HepG2 (cell line): ENCODE results near the gene GAL3ST2. TPM values are rescaled to one million over a fixed set of nuclear protein-coding genes. Genes with fewer than 3 reads are reported as not detected.
A peak's percentile ranks its signal among the peaks of the same experiment; 100 is the strongest.

Experiments
- HOXA7 ChIP-seq: sonication (generic); formaldehyde crosslinking; IDR thresholded peaks from 2 replicates; pipeline ENCODE4 v1.8.1; 2022; ENCODE audit warnings: mild to moderate bottlenecking, missing genetic modification reagents, moderate library complexity
- MXD4 ChIP-seq: IDR thresholded peaks from 2 replicates; pipeline ENCODE4 v1.6.1; 2016; ENCODE audit warnings: mild to moderate bottlenecking, missing biosample characterization, missing genetic modification reagents
- POGZ ChIP-seq: sonication (generic); formaldehyde crosslinking; IDR thresholded peaks from 2 replicates; pipeline ENCODE4 v1.4.0; 2020; ENCODE audit warnings: mild to moderate bottlenecking, missing genetic modification reagents
- STAG1 ChIP-seq: sonication (generic); formaldehyde crosslinking; IDR thresholded peaks from 2 replicates; pipeline ENCODE4 v1.4.0; 2020; ENCODE audit warnings: missing genetic modification reagents
- ZNF138 ChIP-seq: sonication (generic); formaldehyde crosslinking; IDR thresholded peaks from 2 replicates; pipeline ENCODE4 v1.5.0; 2020; ENCODE audit warnings: mild to moderate bottlenecking, low read depth, missing genetic modification reagents
- ZNF615 ChIP-seq: sonication (generic); formaldehyde crosslinking; IDR thresholded peaks from 2 replicates; pipeline ENCODE4 v1.5.0; 2020; ENCODE audit warnings: mild to moderate bottlenecking, missing genetic modification reagents, borderline replicate concordance
- ZNF737 ChIP-seq: sonication (generic); formaldehyde crosslinking; IDR thresholded peaks from 2 replicates; pipeline ENCODE4 v1.5.0; 2020; ENCODE audit warnings: missing genetic modification reagents, mild to moderate bottlenecking, borderline replicate concordance
- polyA plus RNA-seq, 8 experiments: library from polyadenylated mRNA; depleted of rRNA in 3 of 8; stranded (reverse) in 7 of 8; unstranded in 1 of 8; fragments of >200 nt; fragmentation: Illumina TruSeq in 4 of 8; extraction: Trizol in 4 of 8; gene quantifications; 2 replicates each; pipeline versions ENCODE4 v1.2.1 to v1.2.3, GENCODE V29; 2011 to 2016; ENCODE audit warnings: low read depth in 4 of 8, missing spikeins in 1 of 8, mixed read lengths in 1 of 8; ENCODE audit not compliant: insufficient read depth in 1 of 8
- total RNA-seq, 5 experiments: library from RNA; depleted of rRNA; stranded (reverse); fragments of >200 nt; fragmentation: Illumina TruSeq; extraction: Trizol; gene quantifications; 2 replicates each; pipeline ENCODE4 v1.2.3, GENCODE V29; 2016; ENCODE audit warnings: low read depth in 1 of 5
- TF ChIP-seq, protein P1 (sequence below): sonication (generic); formaldehyde crosslinking; IDR thresholded peaks from 2 replicates; pipeline ENCODE4 v1.5.1; 2020; ENCODE audit warnings: mild to moderate bottlenecking, missing genetic modification reagents, borderline replicate concordance
- TF ChIP-seq, protein P2 (sequence below): sonication (generic); formaldehyde crosslinking; IDR thresholded peaks from 2 replicates; pipeline ENCODE4 v1.8.1; 2023; ENCODE audit warnings: missing genetic modification reagents, mild to moderate bottlenecking, borderline replicate concordance
- TF ChIP-seq, protein P3 (sequence below): sonication (generic); formaldehyde crosslinking; conservative IDR thresholded peaks from 2 replicates; pipeline ENCODE4 v1.4.0; 2020; ENCODE audit warnings: missing genetic modification reagents
- TF ChIP-seq, protein P4 (sequence below): sonication (generic); formaldehyde crosslinking; IDR thresholded peaks from 2 replicates; pipeline ENCODE4 v1.4.0; 2020; ENCODE audit warnings: missing genetic modification reagents
- TF ChIP-seq, protein P5 (sequence below): sonication (generic); formaldehyde crosslinking; IDR thresholded peaks from 2 replicates; pipeline ENCODE4 v1.8.1; 2023; ENCODE audit warnings: mild to moderate bottlenecking, moderate library complexity, missing genetic modification reagents
- TF ChIP-seq, protein P6 (sequence below): sonication (generic); formaldehyde crosslinking; conservative IDR thresholded peaks from 2 replicates; pipeline ENCODE4 v1.8.0; 2022; ENCODE audit warnings: mild to moderate bottlenecking, moderate library complexity, missing genetic modification reagents

The GAL3ST2 gene
- total and polyA plus RNA-seq, 2 of the 13 experiments (the other 11 are each of a cell fraction or from before 2014, with no cell fraction given): 0.17 to 0.20 TPM

DNA sequence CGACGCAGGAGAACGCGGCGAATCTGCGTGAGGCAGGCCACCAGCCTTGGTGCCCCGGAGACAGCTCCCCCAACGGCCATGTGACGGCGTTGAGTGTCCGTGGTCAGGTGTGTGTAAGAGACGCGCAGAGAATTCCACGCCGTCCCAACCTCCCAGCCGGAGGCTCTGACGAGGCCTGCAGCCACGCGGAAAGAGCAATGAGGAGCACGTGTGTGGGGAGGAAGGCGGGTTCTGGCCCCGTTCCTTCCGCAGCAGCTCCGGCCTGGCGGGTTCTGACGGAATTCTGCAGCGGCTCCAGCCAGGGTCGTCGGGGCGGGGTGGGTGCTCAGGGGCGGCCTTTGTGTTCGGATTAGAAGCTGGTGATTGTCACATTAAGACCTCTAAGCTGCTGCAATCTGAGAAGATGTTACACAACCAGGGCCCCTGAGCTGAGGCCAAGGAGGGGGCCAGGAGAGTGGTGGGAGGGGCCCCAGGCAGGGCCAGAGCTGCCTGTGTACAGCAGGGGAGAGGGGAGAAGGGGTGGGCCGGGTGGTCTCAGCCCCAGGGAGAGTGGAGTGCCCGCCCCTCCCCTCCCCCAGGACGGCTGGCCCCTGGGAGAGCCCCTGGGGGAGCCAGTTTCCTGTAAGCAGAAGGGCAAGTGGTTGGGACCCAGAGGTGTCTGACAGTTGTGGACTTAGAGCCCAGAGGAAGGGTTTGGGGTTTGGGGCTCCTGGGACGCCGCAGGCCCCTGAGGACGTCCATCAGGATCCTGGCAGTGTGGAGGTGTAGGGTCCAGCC lies 5.1 kb upstream of the GAL3ST2 start (continued):
- TF ChIP-seq HOXA7 (CRISPR knock-in tag) (no peak), ZNF138 (CRISPR knock-in tag) (no peak; the same call in 1 of the 2 replicates), ZNF615 (no peak), STAG1 (CRISPR knock-in tag) (no peak), POGZ (CRISPR knock-in tag) (no peak), MXD4 (peak; percentile 87), ZNF737 (CRISPR knock-in tag) (peak; percentile 88)
- TF ChIP-seq, protein P1, sequence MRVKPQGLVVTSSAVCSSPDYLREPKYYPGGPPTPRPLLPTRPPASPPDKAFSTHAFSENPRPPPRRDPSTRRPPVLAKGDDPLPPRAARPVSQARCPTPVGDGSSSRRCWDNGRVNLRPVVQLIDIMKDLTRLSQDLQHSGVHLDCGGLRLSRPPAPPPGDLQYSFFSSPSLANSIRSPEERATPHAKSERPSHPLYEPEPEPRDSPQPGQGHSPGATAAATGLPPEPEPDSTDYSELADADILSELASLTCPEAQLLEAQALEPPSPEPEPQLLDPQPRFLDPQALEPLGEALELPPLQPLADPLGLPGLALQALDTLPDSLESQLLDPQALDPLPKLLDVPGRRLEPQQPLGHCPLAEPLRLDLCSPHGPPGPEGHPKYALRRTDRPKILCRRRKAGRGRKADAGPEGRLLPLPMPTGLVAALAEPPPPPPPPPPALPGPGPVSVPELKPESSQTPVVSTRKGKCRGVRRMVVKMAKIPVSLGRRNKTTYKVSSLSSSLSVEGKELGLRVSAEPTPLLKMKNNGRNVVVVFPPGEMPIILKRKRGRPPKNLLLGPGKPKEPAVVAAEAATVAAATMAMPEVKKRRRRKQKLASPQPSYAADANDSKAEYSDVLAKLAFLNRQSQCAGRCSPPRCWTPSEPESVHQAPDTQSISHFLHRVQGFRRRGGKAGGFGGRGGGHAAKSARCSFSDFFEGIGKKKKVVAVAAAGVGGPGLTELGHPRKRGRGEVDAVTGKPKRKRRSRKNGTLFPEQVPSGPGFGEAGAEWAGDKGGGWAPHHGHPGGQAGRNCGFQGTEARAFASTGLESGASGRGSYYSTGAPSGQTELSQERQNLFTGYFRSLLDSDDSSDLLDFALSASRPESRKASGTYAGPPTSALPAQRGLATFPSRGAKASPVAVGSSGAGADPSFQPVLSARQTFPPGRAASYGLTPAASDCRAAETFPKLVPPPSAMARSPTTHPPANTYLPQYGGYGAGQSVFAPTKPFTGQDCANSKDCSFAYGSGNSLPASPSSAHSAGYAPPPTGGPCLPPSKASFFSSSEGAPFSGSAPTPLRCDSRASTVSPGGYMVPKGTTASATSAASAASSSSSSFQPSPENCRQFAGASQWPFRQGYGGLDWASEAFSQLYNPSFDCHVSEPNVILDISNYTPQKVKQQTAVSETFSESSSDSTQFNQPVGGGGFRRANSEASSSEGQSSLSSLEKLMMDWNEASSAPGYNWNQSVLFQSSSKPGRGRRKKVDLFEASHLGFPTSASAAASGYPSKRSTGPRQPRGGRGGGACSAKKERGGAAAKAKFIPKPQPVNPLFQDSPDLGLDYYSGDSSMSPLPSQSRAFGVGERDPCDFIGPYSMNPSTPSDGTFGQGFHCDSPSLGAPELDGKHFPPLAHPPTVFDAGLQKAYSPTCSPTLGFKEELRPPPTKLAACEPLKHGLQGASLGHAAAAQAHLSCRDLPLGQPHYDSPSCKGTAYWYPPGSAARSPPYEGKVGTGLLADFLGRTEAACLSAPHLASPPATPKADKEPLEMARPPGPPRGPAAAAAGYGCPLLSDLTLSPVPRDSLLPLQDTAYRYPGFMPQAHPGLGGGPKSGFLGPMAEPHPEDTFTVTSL (CRISPR knock-in tag): no peak
- TF ChIP-seq, protein P2, sequence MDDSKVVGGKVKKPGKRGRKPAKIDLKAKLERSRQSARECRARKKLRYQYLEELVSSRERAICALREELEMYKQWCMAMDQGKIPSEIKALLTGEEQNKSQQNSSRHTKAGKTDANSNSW: no peak; the same call in 1 of the 2 replicates
- TF ChIP-seq, protein P3, sequence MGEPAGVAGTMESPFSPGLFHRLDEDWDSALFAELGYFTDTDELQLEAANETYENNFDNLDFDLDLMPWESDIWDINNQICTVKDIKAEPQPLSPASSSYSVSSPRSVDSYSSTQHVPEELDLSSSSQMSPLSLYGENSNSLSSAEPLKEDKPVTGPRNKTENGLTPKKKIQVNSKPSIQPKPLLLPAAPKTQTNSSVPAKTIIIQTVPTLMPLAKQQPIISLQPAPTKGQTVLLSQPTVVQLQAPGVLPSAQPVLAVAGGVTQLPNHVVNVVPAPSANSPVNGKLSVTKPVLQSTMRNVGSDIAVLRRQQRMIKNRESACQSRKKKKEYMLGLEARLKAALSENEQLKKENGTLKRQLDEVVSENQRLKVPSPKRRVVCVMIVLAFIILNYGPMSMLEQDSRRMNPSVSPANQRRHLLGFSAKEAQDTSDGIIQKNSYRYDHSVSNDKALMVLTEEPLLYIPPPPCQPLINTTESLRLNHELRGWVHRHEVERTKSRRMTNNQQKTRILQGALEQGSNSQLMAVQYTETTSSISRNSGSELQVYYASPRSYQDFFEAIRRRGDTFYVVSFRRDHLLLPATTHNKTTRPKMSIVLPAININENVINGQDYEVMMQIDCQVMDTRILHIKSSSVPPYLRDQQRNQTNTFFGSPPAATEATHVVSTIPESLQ (CRISPR knock-in tag): peak; percentile 12; the same call in 1 of the 2 replicates
- TF ChIP-seq, protein P4, sequence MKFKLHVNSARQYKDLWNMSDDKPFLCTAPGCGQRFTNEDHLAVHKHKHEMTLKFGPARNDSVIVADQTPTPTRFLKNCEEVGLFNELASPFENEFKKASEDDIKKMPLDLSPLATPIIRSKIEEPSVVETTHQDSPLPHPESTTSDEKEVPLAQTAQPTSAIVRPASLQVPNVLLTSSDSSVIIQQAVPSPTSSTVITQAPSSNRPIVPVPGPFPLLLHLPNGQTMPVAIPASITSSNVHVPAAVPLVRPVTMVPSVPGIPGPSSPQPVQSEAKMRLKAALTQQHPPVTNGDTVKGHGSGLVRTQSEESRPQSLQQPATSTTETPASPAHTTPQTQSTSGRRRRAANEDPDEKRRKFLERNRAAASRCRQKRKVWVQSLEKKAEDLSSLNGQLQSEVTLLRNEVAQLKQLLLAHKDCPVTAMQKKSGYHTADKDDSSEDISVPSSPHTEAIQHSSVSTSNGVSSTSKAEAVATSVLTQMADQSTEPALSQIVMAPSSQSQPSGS (CRISPR knock-in tag): peak; percentile 50
- TF ChIP-seq, protein P5, sequence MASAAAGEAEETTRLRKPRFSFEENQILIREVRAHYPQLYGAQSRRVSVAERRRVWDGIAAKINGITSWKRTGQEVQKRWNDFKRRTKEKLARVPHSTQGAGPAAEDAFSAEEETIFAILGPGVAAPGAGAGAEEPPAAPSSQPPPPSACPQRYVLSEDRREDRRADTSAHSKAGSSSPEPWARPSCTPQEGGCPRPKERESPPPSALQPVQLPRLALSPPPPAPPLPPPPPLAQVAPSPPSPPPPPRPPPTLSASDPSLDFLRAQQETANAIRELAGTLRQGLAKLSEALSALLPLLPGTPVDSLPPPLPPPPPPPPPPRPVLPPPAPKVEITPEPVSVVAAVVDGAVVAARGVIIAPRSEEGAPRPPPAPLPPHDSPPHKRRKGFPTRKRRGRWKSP: no peak
- TF ChIP-seq, protein P6, sequence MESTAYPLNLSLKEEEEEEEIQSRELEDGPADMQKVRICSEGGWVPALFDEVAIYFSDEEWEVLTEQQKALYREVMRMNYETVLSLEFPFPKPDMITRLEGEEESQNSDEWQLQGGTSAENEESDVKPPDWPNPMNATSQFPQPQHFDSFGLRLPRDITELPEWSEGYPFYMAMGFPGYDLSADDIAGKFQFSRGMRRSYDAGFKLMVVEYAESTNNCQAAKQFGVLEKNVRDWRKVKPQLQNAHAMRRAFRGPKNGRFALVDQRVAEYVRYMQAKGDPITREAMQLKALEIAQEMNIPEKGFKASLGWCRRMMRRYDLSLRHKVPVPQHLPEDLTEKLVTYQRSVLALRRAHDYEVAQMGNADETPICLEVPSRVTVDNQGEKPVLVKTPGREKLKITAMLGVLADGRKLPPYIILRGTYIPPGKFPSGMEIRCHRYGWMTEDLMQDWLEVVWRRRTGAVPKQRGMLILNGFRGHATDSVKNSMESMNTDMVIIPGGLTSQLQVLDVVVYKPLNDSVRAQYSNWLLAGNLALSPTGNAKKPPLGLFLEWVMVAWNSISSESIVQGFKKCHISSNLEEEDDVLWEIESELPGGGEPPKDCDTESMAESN (CRISPR knock-in tag): peak; percentile 95
